Osteocyte (in vitro differentiated cells): Measurements from ENCODE around the gene SLC25A39. TPM values are rescaled to one million over a fixed set of nuclear protein-coding genes. Genes with fewer than 3 reads are reported as not detected.
A peak's percentile ranks its signal among the peaks of the same experiment; 100 is the strongest.
"Not testable (repeated sequence)": the region's sequence is repeated elsewhere in the genome, so short reads cannot be mapped to it uniquely, and the experiment has no call there.

ENCODE experiments used
- DNase-seq: peaks from one replicate; pipeline ENCODE4 v3.0.0; 2021; ENCODE audit warnings: mixed read lengths; ENCODE audit not compliant: unreplicated experiment; ENCODE audit errors: extremely low spot score
- H3K27ac Mint-ChIP-seq: one replicate; pipeline ENCODE4 v1.8.0; 2021; ENCODE audit warnings: mild to moderate bottlenecking, mixed read lengths; ENCODE audit not compliant: unreplicated experiment
- H3K27me3 Mint-ChIP-seq: one replicate; pipeline ENCODE4 v1.8.0; 2021; ENCODE audit warnings: mixed read lengths; ENCODE audit not compliant: unreplicated experiment
- H3K36me3 Mint-ChIP-seq: one replicate; pipeline ENCODE4 v1.8.0; 2021; ENCODE audit warnings: mixed read lengths; ENCODE audit not compliant: unreplicated experiment
- H3K4me1 Mint-ChIP-seq: one replicate; pipeline ENCODE4 v1.8.0; 2021; ENCODE audit warnings: mixed read lengths; ENCODE audit not compliant: unreplicated experiment
- H3K4me3 Mint-ChIP-seq: one replicate; pipeline ENCODE4 v1.8.0; 2021; ENCODE audit warnings: mild to moderate bottlenecking, moderate library complexity, mixed read lengths; ENCODE audit not compliant: unreplicated experiment
- H3K9me3 Mint-ChIP-seq: one replicate; pipeline ENCODE4 v1.8.0; 2021; ENCODE audit warnings: mixed read lengths; ENCODE audit not compliant: unreplicated experiment
- total RNA-seq: library from RNA; stranded (reverse); gene quantifications from 2 replicates; pipeline ENCODE4 v1.2.1, GENCODE V29; 2021
- TF ChIP-seq, protein P1 (sequence below): fragments of 200-600 bp; sonication (generic); IDR thresholded peaks from 2 replicates; pipeline ENCODE4 v1.5.0; 2021; ENCODE audit warnings: antibody characterized with exemption, mild to moderate bottlenecking, moderate library complexity

The SLC25A39 gene
- total RNA-seq, 1 donor from 2014 or later: 122 TPM

DNA sequence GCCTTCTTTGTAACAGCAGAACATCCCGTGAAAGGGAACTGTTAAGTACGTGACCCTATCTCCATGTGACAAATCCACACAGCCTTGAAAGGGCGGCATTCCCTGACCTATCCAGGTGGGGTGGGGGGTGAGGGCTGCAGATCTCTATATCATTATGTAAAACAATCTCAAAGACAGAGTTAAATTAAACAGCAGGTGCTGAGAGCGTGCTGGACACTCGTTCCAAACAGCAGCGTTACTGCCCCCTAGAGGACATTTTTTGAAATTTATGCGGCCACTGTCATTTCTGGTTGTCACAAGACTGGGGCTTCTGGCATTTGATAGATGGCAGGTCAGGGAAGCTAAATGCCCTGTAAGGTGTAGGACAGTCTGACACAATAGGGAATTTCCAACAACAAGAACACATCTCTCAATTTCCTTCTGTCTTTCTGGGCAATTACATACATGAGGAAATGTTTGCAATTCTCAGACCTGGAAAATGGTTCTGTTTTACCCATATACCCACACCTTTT is 6.7 kb upstream of the SLC25A39 start:
- Mint-ChIP-seq H3K4me3 (no peak overlapping the region), H3K27ac (no peak overlapping the region), H3K9me3 (no peaks in the 10 kb centered on the region), H3K36me3 (no peaks in the 10 kb centered on the region), H3K27me3 (peaks cover 4% of the 10 kb centered on the region), H3K4me1 (peaks cover 10% of the 10 kb centered on the region)
- DNase-seq: no peak
- TF ChIP-seq, protein P1, sequence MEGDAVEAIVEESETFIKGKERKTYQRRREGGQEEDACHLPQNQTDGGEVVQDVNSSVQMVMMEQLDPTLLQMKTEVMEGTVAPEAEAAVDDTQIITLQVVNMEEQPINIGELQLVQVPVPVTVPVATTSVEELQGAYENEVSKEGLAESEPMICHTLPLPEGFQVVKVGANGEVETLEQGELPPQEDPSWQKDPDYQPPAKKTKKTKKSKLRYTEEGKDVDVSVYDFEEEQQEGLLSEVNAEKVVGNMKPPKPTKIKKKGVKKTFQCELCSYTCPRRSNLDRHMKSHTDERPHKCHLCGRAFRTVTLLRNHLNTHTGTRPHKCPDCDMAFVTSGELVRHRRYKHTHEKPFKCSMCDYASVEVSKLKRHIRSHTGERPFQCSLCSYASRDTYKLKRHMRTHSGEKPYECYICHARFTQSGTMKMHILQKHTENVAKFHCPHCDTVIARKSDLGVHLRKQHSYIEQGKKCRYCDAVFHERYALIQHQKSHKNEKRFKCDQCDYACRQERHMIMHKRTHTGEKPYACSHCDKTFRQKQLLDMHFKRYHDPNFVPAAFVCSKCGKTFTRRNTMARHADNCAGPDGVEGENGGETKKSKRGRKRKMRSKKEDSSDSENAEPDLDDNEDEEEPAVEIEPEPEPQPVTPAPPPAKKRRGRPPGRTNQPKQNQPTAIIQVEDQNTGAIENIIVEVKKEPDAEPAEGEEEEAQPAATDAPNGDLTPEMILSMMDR: peak; percentile 80

DNA sequence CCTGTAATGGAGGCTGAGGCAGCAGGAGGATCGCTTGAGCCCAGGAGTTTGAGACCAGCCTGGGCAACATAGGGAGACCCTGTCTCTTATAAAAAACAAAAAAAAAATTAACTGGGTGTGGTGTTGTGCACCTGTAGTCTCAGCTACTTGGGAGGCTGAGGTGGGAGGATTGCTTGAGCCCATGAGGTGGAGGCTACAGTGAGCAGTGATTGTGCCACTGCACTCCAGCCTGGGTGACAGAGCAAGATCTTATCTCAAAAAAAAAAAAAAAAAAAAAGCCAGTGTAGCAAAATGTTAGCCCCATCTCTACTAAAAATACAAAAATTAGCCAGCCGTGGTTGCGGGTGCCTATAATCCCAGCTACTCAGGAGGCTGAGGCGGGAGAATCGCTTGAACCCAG is 5.6 kb upstream of the SLC25A39 start:
- not testable (repeated sequence) for DNase-seq, H3K4me3 Mint-ChIP-seq, H3K27ac Mint-ChIP-seq, H3K9me3 Mint-ChIP-seq, H3K27me3 Mint-ChIP-seq, H3K36me3 Mint-ChIP-seq
- peaks cover 19% of the 10 kb centered on the region for H3K4me1 Mint-ChIP-seq

DNA sequence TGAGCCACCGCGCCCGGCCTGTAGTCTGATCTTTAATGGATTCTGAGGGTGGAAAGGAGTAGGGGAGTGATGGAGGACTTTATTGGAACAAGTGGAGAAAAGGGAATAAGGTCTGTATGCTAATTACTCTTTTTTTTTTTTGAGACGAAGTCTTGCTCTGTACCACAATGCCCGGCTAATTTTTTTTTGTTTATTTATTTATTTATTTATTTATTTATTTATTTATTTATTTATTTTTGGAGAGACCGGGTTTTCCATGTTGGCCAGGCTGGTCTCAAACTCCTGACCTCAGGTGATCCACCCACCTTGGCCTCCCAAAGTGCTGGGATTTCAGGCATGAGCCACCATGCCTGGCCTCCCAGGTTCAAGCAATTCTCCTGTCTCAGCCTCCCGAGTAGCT is 4.9 kb upstream of the SLC25A39 start:
- peaks cover 20% of the 10 kb centered on the region for H3K4me1 Mint-ChIP-seq
- H3K9me3 Mint-ChIP-seq, DNase-seq, H3K27me3 Mint-ChIP-seq, H3K36me3 Mint-ChIP-seq, H3K27ac Mint-ChIP-seq, H3K4me3 Mint-ChIP-seq: not testable (repeated sequence)

DNA sequence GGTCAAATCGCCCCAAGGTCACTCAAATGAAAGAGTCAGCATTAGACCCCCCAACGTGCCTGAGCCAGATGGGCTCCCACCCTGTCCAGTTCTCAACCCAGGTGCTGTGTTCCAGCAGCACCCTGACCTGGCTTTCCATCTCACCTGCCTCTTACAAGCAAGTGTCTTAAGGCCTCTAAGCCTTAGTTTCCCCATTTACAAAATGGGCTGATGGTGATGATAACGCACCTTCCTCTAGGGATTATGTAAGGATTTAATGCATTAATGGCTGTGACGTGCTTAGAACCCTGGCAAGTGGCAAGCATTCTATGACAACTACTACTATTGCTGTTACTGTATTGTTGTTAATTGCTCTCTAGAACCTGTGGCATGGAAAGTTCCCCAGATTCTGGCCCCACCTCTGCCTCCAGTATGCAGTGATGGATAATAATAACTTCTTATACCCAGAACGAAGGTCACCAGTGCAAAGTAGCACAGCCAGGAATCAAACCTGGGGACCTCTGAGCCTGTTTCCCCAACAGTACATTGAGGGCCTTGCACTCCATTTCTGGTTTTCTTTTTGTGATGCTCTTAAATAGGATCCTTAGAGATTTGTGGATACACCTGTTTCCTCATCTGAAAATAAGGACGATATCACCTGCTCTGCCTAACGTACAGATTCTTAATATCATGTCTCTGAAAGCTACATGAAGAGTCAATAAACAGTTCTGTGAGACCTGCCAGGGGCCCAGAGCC is 3.3 kb upstream of the SLC25A39 start:
- H3K9me3 Mint-ChIP-seq: no peaks in the 10 kb centered on the region

DNA sequence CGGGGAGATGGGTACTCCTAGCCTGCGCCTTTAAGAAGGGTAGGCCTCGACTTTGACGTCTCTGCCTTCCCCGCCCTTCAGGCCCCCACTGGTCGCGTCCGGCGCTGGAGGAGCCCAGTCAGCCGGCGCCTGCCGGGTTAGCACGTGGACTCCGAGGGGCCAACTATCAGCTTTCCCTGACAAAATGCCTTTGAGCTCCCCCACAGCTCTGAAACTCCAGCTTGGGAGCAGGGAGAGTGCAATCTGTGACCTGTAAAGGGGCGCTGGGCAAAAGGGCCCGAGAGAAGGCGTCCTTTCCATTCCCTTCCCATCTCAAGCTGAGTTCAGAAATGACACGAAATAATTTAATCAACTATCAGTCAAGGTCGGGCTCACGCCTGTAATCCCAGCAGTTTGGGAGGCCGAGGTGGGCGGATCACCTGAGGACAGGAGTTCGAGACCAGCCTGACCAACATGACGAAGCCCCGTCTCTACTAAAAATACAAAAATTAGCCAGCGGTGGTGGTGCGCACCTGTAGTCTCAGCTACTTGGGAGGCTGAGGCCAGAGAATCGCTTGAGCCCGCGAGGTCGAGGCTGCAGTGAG is 2.3 kb upstream of the SLC25A39 start:
- Mint-ChIP-seq H3K27me3 (no peaks in the 10 kb centered on the region), H3K4me3 (peak overlapping the region; percentile 60), H3K9me3 (no peaks in the 10 kb centered on the region)

More for the DNA sequence above, 3.3 kb upstream of the SLC25A39 start:
- H3K4me1 Mint-ChIP-seq: peaks cover 28% of the 10 kb centered on the region
- H3K27ac Mint-ChIP-seq: no peak overlapping the region
- no peaks in the 10 kb centered on the region for H3K36me3 Mint-ChIP-seq
- H3K27me3 Mint-ChIP-seq: no peaks in the 10 kb centered on the region
- TF ChIP-seq, protein P1: no peak
- no peak for DNase-seq
- H3K4me3 Mint-ChIP-seq: no peak overlapping the region

More for the DNA sequence above, 2.3 kb upstream of the SLC25A39 start:
- TF ChIP-seq, protein P1: no peak
- H3K27ac Mint-ChIP-seq: peak overlapping the region; percentile 32
- peaks cover 2% of the 10 kb centered on the region for H3K36me3 Mint-ChIP-seq
- H3K4me1 Mint-ChIP-seq: peaks cover 29% of the 10 kb centered on the region
- DNase-seq: peak; percentile 98
